Activated CD4-positive, alpha-beta T cell treated with anti-CD3 and anti-CD28 coated beads for 36 hours (primary cell): ENCODE measurements around the gene IRF2BP1. TPM values are rescaled to one million over a fixed set of nuclear protein-coding genes. Genes with fewer than 3 reads are reported as not detected.

Experiments used
- ATAC-seq: fragments of 200-7000 bp; cut with Tn5 transposase; one replicate; pipeline ENCODE4 v1.10.0; 2021; ENCODE audit warnings: mild to moderate bottlenecking, moderate library complexity
- CTCF ChIA-PET: fragments of 350-600 bp; sonication (Branson Sonifier 250); formaldehyde crosslinking; loops from one replicate; lab custom pipeline; 2021; ENCODE audit warnings: antibody characterized with exemption; lab: Charles Lee
- POLR2A ChIA-PET: fragments of 350-600 bp; sonication (Branson Sonifier 250); formaldehyde crosslinking; loops from one replicate; lab custom pipeline; 2021; ENCODE audit warnings: antibody characterized with exemption, inconsistent platforms; lab: Charles Lee
- DNase-seq: peaks from one replicate; pipeline ENCODE4 v3.0.0-alpha.2; 2020
- H3K27ac Mint-ChIP-seq: one replicate; pipeline ENCODE4 v1.8.0; 2021; ENCODE audit warnings: mixed read lengths
- H3K27me3 Mint-ChIP-seq: one replicate; pipeline ENCODE4 v1.8.0; 2021; ENCODE audit warnings: mixed read lengths
- H3K36me3 Mint-ChIP-seq: one replicate; pipeline ENCODE4 v1.8.0; 2021; ENCODE audit warnings: low read depth, mixed read lengths
- H3K4me1 Mint-ChIP-seq: one replicate; pipeline ENCODE4 v1.8.0; 2021; ENCODE audit warnings: mixed read lengths
- H3K4me3 Mint-ChIP-seq: one replicate; pipeline ENCODE4 v1.8.0; 2021; ENCODE audit warnings: mild to moderate bottlenecking, moderate library complexity, mixed read lengths
- H3K9me3 Mint-ChIP-seq: one replicate; pipeline ENCODE4 v1.8.0; 2021; ENCODE audit warnings: low read depth, mixed read lengths
- intact Hi-C, 2 experiments: fragments of 100-400 bp; cut with DNase I in 1 of 2; cut with micrococcal nuclease in 1 of 2; formaldehyde crosslinking; loops; one replicate each; pipeline versions ENCODE4 v1.14.2 to v1.15.1; 2022 to 2024; cut with DNase I, micrococcal nuclease
- total RNA-seq, 2 experiments: library from RNA; stranded (reverse); gene quantifications; one replicate each; pipeline ENCODE4 v1.2.3, GENCODE V29; 2021

Gene IRF2BP1
- total RNA-seq, 2 experiments from 2014 or later: 12.6 to 15.2 TPM

- Mint-ChIP-seq H3K27me3 (no peaks in the 10 kb centered on the region), H3K4me3 (no peak overlapping the region), H3K9me3 (no peaks in the 10 kb centered on the region), H3K36me3 (peaks cover 35% of the 10 kb centered on the region), H3K27ac (no peak overlapping the region), H3K4me1 (peaks cover 6% of the 10 kb centered on the region)
- POLR2A ChIA-PET: interaction anchor here (0.6 kb wide), 1 partner anchor 120 kb away, joined by 3 read pairs; no protein-coding TSS in a partner anchor
- intact Hi-C loops: no loop called here
- no peak for DNase-seq
- CTCF ChIA-PET: no interaction called here
- no peak for ATAC-seq
Measured at GRCh38 chr19:45854167-45854778, 31.7 kb downstream of the IRF2BP1 start.

- peaks cover 31% of the 10 kb centered on the region for H3K36me3 Mint-ChIP-seq
- ChIA-PET CTCF (no interaction called here), POLR2A (interaction anchor here (1.2 kb wide), 1 partner anchor 10 kb away, joined by 4 read pairs; the partner anchor contains the start of gene SYMPK)
- DNase-seq (no peak), ATAC-seq (no peak)
- no peaks in the 10 kb centered on the region for H3K27me3 Mint-ChIP-seq
- H3K27ac Mint-ChIP-seq: no peak overlapping the region
- intact Hi-C loops: no loop called here
- peaks cover 1% of the 10 kb centered on the region for H3K4me1 Mint-ChIP-seq
- H3K9me3 Mint-ChIP-seq: no peaks in the 10 kb centered on the region
- no peak overlapping the region for H3K4me3 Mint-ChIP-seq
Measured at GRCh38 chr19:45852983-45853382, 33.0 kb downstream of the IRF2BP1 start.

GRCh38 chr19:45852145-45852750, 33.7 kb downstream of the IRF2BP1 start:
- no peak overlapping the region for H3K4me3 Mint-ChIP-seq
- intact Hi-C loops: no loop called here
- H3K9me3 Mint-ChIP-seq: no peaks in the 10 kb centered on the region
- H3K27me3 Mint-ChIP-seq: no peaks in the 10 kb centered on the region
- peak overlapping the region; percentile 7 for H3K27ac Mint-ChIP-seq
- CTCF ChIA-PET: interaction anchor here (1.5 kb wide), 1 partner anchor 53 kb away, joined by 4 read pairs; no protein-coding TSS in a partner anchor
- ATAC-seq (no peak), DNase-seq (no peak)
- no peaks in the 10 kb centered on the region for H3K4me1 Mint-ChIP-seq
- POLR2A ChIA-PET: no interaction called here
- peaks cover 38% of the 10 kb centered on the region for H3K36me3 Mint-ChIP-seq

- Mint-ChIP-seq H3K4me3 (no peak overlapping the region), H3K9me3 (no peaks in the 10 kb centered on the region), H3K27ac (no peak overlapping the region), H3K27me3 (no peaks in the 10 kb centered on the region), H3K4me1 (no peaks in the 10 kb centered on the region), H3K36me3 (peaks cover 51% of the 10 kb centered on the region)
- CTCF ChIA-PET: interaction anchor here (0.6 to 1.2 kb wide), 3 partner anchors 48 to 161 kb away, joined by 3 to 5 read pairs (median 4); no protein-coding TSS in a partner anchor
- ATAC-seq: peak; percentile 58
- DNase-seq: no peak
- intact Hi-C loops: no loop called here
- POLR2A ChIA-PET: no interaction called here
Measured at GRCh38 chr19:45848922-45849321, 37.0 kb downstream of the IRF2BP1 start.

GRCh38 chr19:45847663-45848062, 38.3 kb downstream of the IRF2BP1 start:
- H3K9me3 Mint-ChIP-seq: no peaks in the 10 kb centered on the region
- H3K27me3 Mint-ChIP-seq: no peaks in the 10 kb centered on the region
- intact Hi-C loops: no loop called here
- ChIA-PET CTCF (interaction anchor here (1.4 kb wide), 1 partner anchor 49 kb away, joined by 3 read pairs; no protein-coding TSS in a partner anchor), POLR2A (no interaction called here)
- H3K4me1 Mint-ChIP-seq: no peaks in the 10 kb centered on the region
- H3K4me3 Mint-ChIP-seq: no peak overlapping the region
- H3K27ac Mint-ChIP-seq: no peak overlapping the region
- DNase-seq (no peak), ATAC-seq (no peak)
- peaks cover 59% of the 10 kb centered on the region for H3K36me3 Mint-ChIP-seq

- intact Hi-C loops: no loop called here
- no peak for DNase-seq
Measured at GRCh38 chr19:45842198-45842597, 43.7 kb downstream of the IRF2BP1 start.

GRCh38 chr19:45834970-45835369, 51.0 kb downstream of the IRF2BP1 start:
- ChIA-PET POLR2A (no interaction called here), CTCF (no interaction called here)
- peaks cover 58% of the 10 kb centered on the region for H3K36me3 Mint-ChIP-seq
- no peak for ATAC-seq
- intact Hi-C loops: no loop called here
- no peaks in the 10 kb centered on the region for H3K9me3 Mint-ChIP-seq
- no peak overlapping the region for H3K4me3 Mint-ChIP-seq
- DNase-seq: no peak
- H3K27ac Mint-ChIP-seq: no peak overlapping the region
- H3K27me3 Mint-ChIP-seq: no peaks in the 10 kb centered on the region
- H3K4me1 Mint-ChIP-seq: no peaks in the 10 kb centered on the region

More at GRCh38 chr19:45842198-45842597, 43.7 kb downstream of the IRF2BP1 start:
- POLR2A ChIA-PET: no interaction called here
- H3K4me3 Mint-ChIP-seq: no peak overlapping the region
- no peaks in the 10 kb centered on the region for H3K27me3 Mint-ChIP-seq
- H3K9me3 Mint-ChIP-seq: no peaks in the 10 kb centered on the region
- H3K36me3 Mint-ChIP-seq: peaks cover 69% of the 10 kb centered on the region
- ATAC-seq: no peak
- H3K4me1 Mint-ChIP-seq: no peaks in the 10 kb centered on the region
- CTCF ChIA-PET: no interaction called here
- H3K27ac Mint-ChIP-seq: no peak overlapping the region

Other genes starting within 250 kb of the IRF2BP1 start
- gene EML2, start 246.7 kb downstream of the IRF2BP1 start, total RNA-seq: 100 to 1,000 TPM; 121 to 134 TPM
- 1 to 10 TPM; 4.5 to 5.9 TPM for gene GIPR, start 217.9 kb downstream of the IRF2BP1 start, total RNA-seq
- 100 to 1,000 TPM; 619 to 839 TPM for gene SNRPD2, start 194.2 kb downstream of the IRF2BP1 start, total RNA-seq
- gene QPCTL, start 193.5 kb downstream of the IRF2BP1 start, total RNA-seq: 10 to 100 TPM; 17.3 to 18.7 TPM
- 10 to 100 TPM; 32.3 to 43.3 TPM for gene FBXO46, start 155.2 kb downstream of the IRF2BP1 start, total RNA-seq
- not detected for gene MEIOSIN, start 152.7 kb downstream of the IRF2BP1 start, total RNA-seq
- 1 to 10 TPM; 2.0 to 2.2 TPM for gene SIX5, start 116.9 kb downstream of the IRF2BP1 start, total RNA-seq
- gene DMPK, start 103.7 kb downstream of the IRF2BP1 start, total RNA-seq: 10 to 100 TPM; 15.0 to 19.4 TPM
- 10 to 100 TPM; 31.1 to 35.1 TPM for gene DMWD, start 93.3 kb downstream of the IRF2BP1 start, total RNA-seq
- under 1 TPM; 0.21 to 0.23 TPM for gene RSPH6A, start 70.8 kb downstream of the IRF2BP1 start, total RNA-seq
- gene SYMPK, start 23.0 kb downstream of the IRF2BP1 start, total RNA-seq: 100 to 1,000 TPM; 108 to 128 TPM
- under 1 TPM; 0.40 to 0.62 TPM for gene FOXA3, start 21.8 kb downstream of the IRF2BP1 start, total RNA-seq
- gene MYPOP, start 16.5 kb upstream of the IRF2BP1 start, total RNA-seq: 1 to 10 TPM; 5.0 to 5.6 TPM
- not detected for gene NANOS2, start 28.6 kb upstream of the IRF2BP1 start, total RNA-seq
- under 1 TPM; 0.02 to 0.09 TPM for gene NOVA2, start 87.7 kb upstream of the IRF2BP1 start, total RNA-seq
- 10 to 100 TPM; 22.4 to 26.2 TPM for gene CCDC61, start 109.3 kb upstream of the IRF2BP1 start, total RNA-seq
- gene PGLYRP1, start 136.9 kb upstream of the IRF2BP1 start, total RNA-seq: not detected
- not detected for gene IGFL4, start 154.9 kb upstream of the IRF2BP1 start, total RNA-seq
- not detected for gene IGFL3, start 238.5 kb upstream of the IRF2BP1 start, total RNA-seq